ENCODE measurements around the gene SP2. TPM values are rescaled to one million over a fixed set of nuclear protein-coding genes. Genes with fewer than 3 reads are reported as not detected.

Gene SP2
- total and polyA plus RNA-seq, 2 of the 13 experiments (the other 11 are each of a cell fraction or from before 2014, with no cell fraction given), result 1.4 to 4.8 TPM

DNA sequence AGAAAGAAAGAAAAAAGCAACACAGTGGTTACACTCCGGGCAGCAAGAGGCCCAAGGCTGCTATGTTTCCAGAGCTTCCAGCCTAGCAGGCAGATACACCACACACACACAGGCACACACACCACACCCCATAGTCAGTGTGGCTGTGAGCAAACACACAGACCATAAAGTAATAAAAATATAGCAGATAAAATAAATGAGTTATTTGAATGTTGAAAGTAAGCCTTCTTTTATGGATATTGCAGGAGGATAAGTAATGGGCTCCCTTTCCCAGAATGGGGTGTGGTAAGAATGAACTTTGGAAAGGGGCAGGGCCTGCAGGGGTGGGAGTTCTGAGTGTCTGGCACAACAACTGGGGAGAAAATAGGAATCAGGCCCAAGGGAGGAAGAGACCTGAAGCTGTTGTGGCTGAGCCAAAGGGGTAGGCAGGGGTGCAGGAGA, 70.1 kb downstream of the SP2 start (continued):
- TF ChIP-seq ATF7 (IDR thresholded peaks at IDR 0.05) (no peak), ATF7 (CRISPR knock-in tag; IDR thresholded peaks at IDR 0.05) (no peak), SAP130 (CRISPR knock-in tag; IDR thresholded peaks at IDR 0.05; ENCODE audit: low read depth) (peak; percentile 50; the same call in 1 of the 2 replicates), GATAD2A (CRISPR knock-in tag; IDR thresholded peaks at IDR 0.05) (peak; percentile 56; the same call in 1 of the 2 replicates), ZEB1 (IDR thresholded peaks at IDR 0.05; ENCODE audit: insufficient replicate concordance, low read depth) (no peak), ZNF609 (CRISPR knock-in tag; IDR thresholded peaks at IDR 0.05; ENCODE audit: borderline replicate concordance) (no peak), MIER3 (CRISPR knock-in tag; IDR thresholded peaks at IDR 0.05; ENCODE audit: borderline replicate concordance) (no peak), HMG20A (CRISPR knock-in tag; IDR thresholded peaks at IDR 0.05; ENCODE audit: borderline replicate concordance) (no peak), PBX2 (CRISPR knock-in tag; IDR thresholded peaks at IDR 0.05) (no peak), ZNF770 (CRISPR knock-in tag; IDR thresholded peaks at IDR 0.05) (no peak), BORCS8-MEF2B (CRISPR knock-in tag; IDR thresholded peaks at IDR 0.05) (no peak), TMF1 (CRISPR knock-in tag; IDR thresholded peaks at IDR 0.05; ENCODE audit: low read depth) (no peak), CEBPB (IDR thresholded peaks at IDR 0.05; ENCODE audit: borderline replicate concordance, low read depth, low read length) (peak; percentile 43; the same call in 1 of the 2 replicates), ATF7-NPFF (CRISPR knock-in tag; IDR thresholded peaks at IDR 0.05; ENCODE audit: low read depth) (no peak), SIX1 (CRISPR knock-in tag; IDR thresholded peaks at IDR 0.05; ENCODE audit: borderline replicate concordance) (0 out of 2 replicates have a peak, but pooled peaks have one; percentile 18), ZKSCAN5 (CRISPR knock-in tag; IDR thresholded peaks at IDR 0.05) (no peak), ZNF235 (CRISPR knock-in tag; IDR thresholded peaks at IDR 0.05; ENCODE audit: borderline replicate concordance) (no peak), SOX13 (IDR thresholded peaks at IDR 0.05) (no peak), SOX13 (CRISPR knock-in tag; conservative IDR thresholded peaks at IDR 0.05 in 1 of 2, IDR thresholded peaks at IDR 0.05 in 1 of 2) (0 out of 4 replicates have a peak, but pooled peaks of 1 of the 2 experiments have one; percentile 6), FOXO1 (CRISPR knock-in tag; IDR thresholded peaks at IDR 0.05) (peak; percentile 24; the same call in 1 of the 2 replicates), EP300 (IDR thresholded peaks at IDR 0.05; ENCODE audit: low read depth in 2 of 2, low read length in 2 of 2) (no peak), EP300 (CRISPR knock-in tag; IDR thresholded peaks at IDR 0.05; ENCODE audit: borderline replicate concordance) (peak; percentile 20; the same call in 1 of the 2 replicates), ZNF615 (CRISPR knock-in tag; IDR thresholded peaks at IDR 0.05; ENCODE audit: borderline replicate concordance) (no peak)
- TF ChIP-seq, protein P1, sequence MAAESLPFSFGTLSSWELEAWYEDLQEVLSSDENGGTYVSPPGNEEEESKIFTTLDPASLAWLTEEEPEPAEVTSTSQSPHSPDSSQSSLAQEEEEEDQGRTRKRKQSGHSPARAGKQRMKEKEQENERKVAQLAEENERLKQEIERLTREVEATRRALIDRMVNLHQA (CRISPR knock-in tag; IDR thresholded peaks at IDR 0.05), result no peak

All from HepG2 (cell line).